Lung (tissue), 12 donors: ENCODE measurements around the gene ARHGAP10. TPM values are rescaled to one million over a fixed set of nuclear protein-coding genes. Genes with fewer than 3 reads are reported as not detected.

Experiments used
- ATAC-seq: fragments of 200-7000 bp; cut with Tn5 transposase; one replicate; pipeline ENCODE4 v1.9.1; 2020; ENCODE audit warnings: moderate number of reproducible peaks; ENCODE audit not compliant: insufficient read depth, low FRiP score
- DNase-seq, 3 donors: peaks; one replicate each; pipeline ENCODE4 v3.0.0-alpha.2; 2013 to 2017
- H3K27ac ChIP-seq, 2 donors: one replicate each; pipeline ENCODE4 v1.5.1; 2013; ENCODE audit warnings: mild to moderate bottlenecking in 2 of 2, moderate library complexity in 2 of 2, control low read depth in 1 of 2, inconsistent platforms in 1 of 2, low read depth in 1 of 2, low read length in 1 of 2
- H3K27me3 ChIP-seq, 3 donors: one replicate each; pipeline ENCODE4 v1.5.1; 2013; ENCODE audit warnings: low read length in 2 of 3; ENCODE audit not compliant: control insufficient read depth in 3 of 3, insufficient read depth in 3 of 3
- H3K36me3 ChIP-seq, 4 donors: one replicate each; pipeline ENCODE4 v1.5.1; 2013; ENCODE audit warnings: low read length in 4 of 4, mild to moderate bottlenecking in 1 of 4, moderate library complexity in 1 of 4; ENCODE audit not compliant: control insufficient read depth in 4 of 4, insufficient read depth in 4 of 4
- H3K4me1 ChIP-seq, 5 donors: one replicate each; pipeline ENCODE4 v1.5.1; 2013; ENCODE audit warnings: low read length in 5 of 5, mild to moderate bottlenecking in 2 of 5, moderate library complexity in 1 of 5; ENCODE audit not compliant: control insufficient read depth in 5 of 5, insufficient read depth in 5 of 5
- H3K4me3 ChIP-seq: one replicate; pipeline ENCODE4 v1.5.1; 2013; ENCODE audit warnings: mild to moderate bottlenecking, control low read depth, moderate library complexity
- H3K9ac ChIP-seq, 2 donors: one replicate each; pipeline ENCODE4 v1.5.1; 2013; ENCODE audit warnings: low read length in 2 of 2, control low read depth in 1 of 2; ENCODE audit not compliant: insufficient read depth in 1 of 2
- H3K9me3 ChIP-seq, 4 donors: one replicate each; pipeline ENCODE4 v1.5.1; 2013; ENCODE audit warnings: low read length in 3 of 4, mild to moderate bottlenecking in 1 of 4, moderate library complexity in 1 of 4; ENCODE audit not compliant: control insufficient read depth in 4 of 4, insufficient read depth in 3 of 4
- CTCF ChIP-seq: IDR thresholded peaks from 2 replicates; pipeline ENCODE4 v1.5.1; 2012; ENCODE audit warnings: mild to moderate bottlenecking; ENCODE audit errors: control extremely low read depth, extremely low read depth
- WGBS, 2 donors: extraction: QIAGEN DNeasy Blood & Tissue Kit; methylation state at CpG; one replicate each; pipeline ENCODE4 v1.1.7; 2013; 5-methylcytosine and 5-hydroxymethylcytosine counted together
- polyA plus RNA-seq, 2 donors: library from polyadenylated mRNA; stranded (reverse); fragments of 200-250 nt; gene quantifications; one replicate each; pipeline ENCODE4 v1.2.1, GENCODE V29; 2013
- total RNA-seq, 2 donors: library from RNA; depleted of rRNA in 1 of 2; stranded (reverse); fragments of >200 nt in 1 of 2; gene quantifications; one replicate each; pipeline ENCODE4 v1.2.1, GENCODE V29; 2014 to 2021
- donor health status: control.
- donor health status: control.
- donor health status: Bipolar disorder and iron deficiency.
- donor health status: healthy.
- donor health status: DM: yes; HTN: yes; CAD: no.

Gene ARHGAP10
- total and polyA plus RNA-seq, 4 donors = 9.1 to 25.0 (median 17.5) TPM

DNA sequence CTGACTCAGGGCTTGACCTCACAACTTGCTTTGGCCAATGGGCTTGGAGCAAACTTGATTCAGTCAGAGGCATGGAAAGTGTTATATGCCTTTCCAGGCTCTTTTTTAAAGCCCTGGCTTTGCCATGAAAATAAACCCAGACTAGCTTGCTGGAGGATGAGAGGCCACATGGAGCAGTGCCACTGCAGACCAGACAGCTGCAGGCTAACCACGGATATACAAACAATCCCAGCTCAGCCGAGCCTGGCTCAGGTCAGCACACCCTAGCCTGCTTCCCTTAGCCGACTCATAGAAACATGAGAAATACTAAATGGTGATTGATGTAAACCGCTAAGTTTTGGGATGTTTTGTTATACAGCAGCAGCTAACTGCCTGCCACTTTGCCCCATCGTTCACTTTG is 345.1 kb downstream of the ARHGAP10 start:
- DNase-seq (peak in 1 of 3 donors; percentile 2), ATAC-seq (no peak)
- Histone ChIP-seq H3K9me3 (peaks cover 0 to 12% (median 6%) of the 10 kb centered on the region in 4 donors), H3K36me3 (peaks cover 10 to 35% (median 29%) of the 10 kb centered on the region in 4 donors), H3K27ac (no peak overlapping the region), H3K27me3 (no peaks in the 10 kb centered on the region), H3K4me1 (peaks cover 0 to 6% (median 2%) of the 10 kb centered on the region in 5 donors), H3K9ac (no peak overlapping the region), H3K4me3 (no peak overlapping the region)
- no peak for TF ChIP-seq CTCF
- 92 to 93% methylated on average over 5 of the region's 5 CpGs for WGBS, 2 donors

DNA sequence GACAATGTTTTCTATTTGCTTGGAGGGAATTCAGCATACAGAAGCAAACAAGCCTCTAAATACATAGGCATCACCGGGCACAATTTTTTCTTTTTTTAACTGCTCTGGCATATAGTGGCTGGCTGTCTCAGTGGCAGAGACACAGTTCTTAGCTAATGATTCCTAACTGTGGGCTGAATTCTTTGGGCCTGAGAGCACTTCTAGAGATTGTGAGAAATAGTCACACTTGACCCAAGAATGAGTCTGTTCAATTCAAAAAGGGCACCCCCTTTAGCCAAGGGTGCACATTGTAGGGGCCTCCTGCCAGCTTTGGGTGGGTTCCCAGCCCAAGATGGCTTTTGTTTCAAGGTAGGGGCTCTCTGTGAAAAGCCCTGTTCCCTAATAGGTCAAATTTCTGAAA is 345.7 kb downstream of the ARHGAP10 start:
- H3K27ac ChIP-seq = no peak overlapping the region
- no peak overlapping the region for H3K9ac ChIP-seq
- no peak for TF ChIP-seq CTCF
- H3K4me3 ChIP-seq = no peak overlapping the region
- peaks cover 0 to 6% (median 2%) of the 10 kb centered on the region in 5 donors for H3K4me1 ChIP-seq
- DNase-seq (peak in 1 of 3 donors; percentile 9), ATAC-seq (no peak)
- H3K27me3 ChIP-seq = no peaks in the 10 kb centered on the region
- H3K36me3 ChIP-seq = peaks cover 10 to 31% (median 25%) of the 10 kb centered on the region in 4 donors
- WGBS, 2 donors = 94 to 97% methylated on average over 1 of the region's 1 CpG
- H3K9me3 ChIP-seq = peaks cover 0 to 12% (median 6%) of the 10 kb centered on the region in 4 donors

- Histone ChIP-seq H3K27me3 (no peaks in the 10 kb centered on the region), H3K4me1 (peaks cover 0 to 6% (median 2%) of the 10 kb centered on the region in 5 donors), H3K9ac (no peak overlapping the region), H3K27ac (no peak overlapping the region), H3K9me3 (peaks cover 0 to 12% (median 6%) of the 10 kb centered on the region in 4 donors), H3K4me3 (no peak overlapping the region), H3K36me3 (peaks cover 10 to 30% (median 23%) of the 10 kb centered on the region in 4 donors)
- no peak for TF ChIP-seq CTCF
- 88 to 93% methylated on average over 2 of the region's 2 CpGs for WGBS, 2 donors
- no peak for ATAC-seq
- peak in 2 of 3 donors; percentile 9 to 43 for DNase-seq
Observed at GRCh38 chr4:148078061-148078460, 346.2 kb downstream of the ARHGAP10 start.

- peak in 1 of 3 donors; percentile 4 for DNase-seq
- peaks cover 0 to 9% (median 3%) of the 10 kb centered on the region in 4 donors for H3K9me3 ChIP-seq
- H3K27me3 ChIP-seq = no peaks in the 10 kb centered on the region
- ATAC-seq = no peak
- H3K9ac ChIP-seq = no peak overlapping the region
- TF ChIP-seq CTCF = no peak
- no peak overlapping the region for H3K27ac ChIP-seq
- peaks cover 6 to 28% (median 15%) of the 10 kb centered on the region in 4 donors for H3K36me3 ChIP-seq
- 85 to 94% methylated on average over 7 of the region's 7 CpGs for WGBS, 2 donors
- H3K4me3 ChIP-seq = no peak overlapping the region
- H3K4me1 ChIP-seq = peaks cover 0 to 6% (median 2%) of the 10 kb centered on the region in 5 donors
Observed at GRCh38 chr4:148079961-148080360, 348.1 kb downstream of the ARHGAP10 start.
